ENCODE measurements around the gene BCL7A.
A peak's percentile ranks its signal among the peaks of the same experiment; 100 is the strongest.

The BCL7A gene

GRCh38 chr12:122059203-122059960, 37.7 kb downstream of the BCL7A start:
- Histone ChIP-seq H3K36me3 (ENCODE audit: insufficient read depth, low read length) (peaks cover 61% of the 10 kb centered on the region), H3K9me3 (ENCODE audit: insufficient read depth, low read depth, low read length) (no peaks in the 10 kb centered on the region), H3K4me3 (ENCODE audit: low read length) (no peak overlapping the region), H3K9ac (ENCODE audit: low read depth, low read length) (no peak overlapping the region), H3K4me1 (ENCODE audit: insufficient read depth, low read length) (peaks cover 15% of the 10 kb centered on the region), H3K27me3 (ENCODE audit: insufficient read depth, low read length) (no peaks in the 10 kb centered on the region), H3K27ac (ENCODE audit: low read depth, low read length) (no peak overlapping the region)
- WGBS, result 96% methylated on average over 28 of the region's 28 CpGs

GRCh38 chr12:122060081-122060501, 38.4 kb downstream of the BCL7A start:
- Histone ChIP-seq H3K9ac (ENCODE audit: low read depth, low read length) (no peak overlapping the region), H3K4me3 (ENCODE audit: low read length) (no peak overlapping the region), H3K27me3 (ENCODE audit: insufficient read depth, low read length) (no peaks in the 10 kb centered on the region), H3K27ac (ENCODE audit: low read depth, low read length) (no peak overlapping the region), H3K4me1 (ENCODE audit: insufficient read depth, low read length) (peaks cover 20% of the 10 kb centered on the region), H3K9me3 (ENCODE audit: insufficient read depth, low read depth, low read length) (no peaks in the 10 kb centered on the region), H3K36me3 (ENCODE audit: insufficient read depth, low read length) (peaks cover 55% of the 10 kb centered on the region)
- 89% methylated on average over 22 of the region's 22 CpGs for WGBS

- Histone ChIP-seq H3K36me3 (ENCODE audit: insufficient read depth, low read length) (peaks cover 44% of the 10 kb centered on the region), H3K9me3 (ENCODE audit: insufficient read depth, low read depth, low read length) (no peaks in the 10 kb centered on the region), H3K4me3 (ENCODE audit: low read length) (no peak overlapping the region), H3K27ac (ENCODE audit: low read depth, low read length) (no peak overlapping the region), H3K27me3 (ENCODE audit: insufficient read depth, low read length) (no peaks in the 10 kb centered on the region), H3K4me1 (ENCODE audit: insufficient read depth, low read length) (peaks cover 20% of the 10 kb centered on the region), H3K9ac (ENCODE audit: low read depth, low read length) (no peak overlapping the region)
- WGBS, result 96% methylated on average over 23 of the region's 23 CpGs
These were observed 39.6 kb downstream of the BCL7A start for GRCh38 chr12:122061253-122061652.

- Histone ChIP-seq H3K9me3 (ENCODE audit: insufficient read depth, low read depth, low read length) (no peaks in the 10 kb centered on the region), H3K9ac (ENCODE audit: low read depth, low read length) (no peak overlapping the region; the same call in 1 of the 2 replicates), H3K4me3 (ENCODE audit: low read length) (no peak overlapping the region), H3K27me3 (ENCODE audit: insufficient read depth, low read length) (no peaks in the 10 kb centered on the region), H3K4me1 (ENCODE audit: insufficient read depth, low read length) (peaks cover 20% of the 10 kb centered on the region), H3K27ac (ENCODE audit: low read depth, low read length) (peak overlapping the region; percentile 42; the same call in 1 of the 2 replicates), H3K36me3 (ENCODE audit: insufficient read depth, low read length) (peaks cover 28% of the 10 kb centered on the region)
- 50% methylated on average over 18 of the region's 19 CpGs for WGBS
These were observed 41.4 kb downstream of the BCL7A start for GRCh38 chr12:122062832-122063693.

- H3K9ac ChIP-seq (ENCODE audit: low read depth, low read length), result no peak overlapping the region
- no peak overlapping the region for H3K4me3 ChIP-seq (ENCODE audit: low read length)
- WGBS, result 34% methylated on average over 6 of the region's 6 CpGs
- H3K4me1 ChIP-seq (ENCODE audit: insufficient read depth, low read length), result peaks cover 20% of the 10 kb centered on the region
- H3K36me3 ChIP-seq (ENCODE audit: insufficient read depth, low read length), result peaks cover 30% of the 10 kb centered on the region
- no peaks in the 10 kb centered on the region for H3K9me3 ChIP-seq (ENCODE audit: insufficient read depth, low read depth, low read length)
- no peaks in the 10 kb centered on the region for H3K27me3 ChIP-seq (ENCODE audit: insufficient read depth, low read length)
- peak overlapping the region; percentile 42; the same call in 1 of the 2 replicates for H3K27ac ChIP-seq (ENCODE audit: low read depth, low read length)
These were observed 42.0 kb downstream of the BCL7A start for GRCh38 chr12:122063694-122064024.

GRCh38 chr12:122064025-122064777, 42.5 kb downstream of the BCL7A start:
- WGBS, result 28% methylated on average over 14 of the region's 14 CpGs
- Histone ChIP-seq H3K27ac (ENCODE audit: low read depth, low read length) (peak overlapping the region; percentile 42; the same call in 1 of the 2 replicates), H3K4me3 (ENCODE audit: low read length) (peak overlapping the region; percentile 44), H3K4me1 (ENCODE audit: insufficient read depth, low read length) (peaks cover 20% of the 10 kb centered on the region), H3K9me3 (ENCODE audit: insufficient read depth, low read depth, low read length) (no peaks in the 10 kb centered on the region), H3K36me3 (ENCODE audit: insufficient read depth, low read length) (peaks cover 25% of the 10 kb centered on the region), H3K27me3 (ENCODE audit: insufficient read depth, low read length) (no peaks in the 10 kb centered on the region), H3K9ac (ENCODE audit: low read depth, low read length) (peak overlapping the region; percentile 58)

GRCh38 chr12:122064780-122065588, 43.3 kb downstream of the BCL7A start:
- H3K36me3 ChIP-seq (ENCODE audit: insufficient read depth, low read length), result peaks cover 21% of the 10 kb centered on the region
- H3K4me1 ChIP-seq (ENCODE audit: insufficient read depth, low read length), result peaks cover 20% of the 10 kb centered on the region
- peak overlapping the region; percentile 58 for H3K9ac ChIP-seq (ENCODE audit: low read depth, low read length)
- no peaks in the 10 kb centered on the region for H3K27me3 ChIP-seq (ENCODE audit: insufficient read depth, low read length)
- H3K9me3 ChIP-seq (ENCODE audit: insufficient read depth, low read depth, low read length), result no peaks in the 10 kb centered on the region
- peak overlapping the region; percentile 44 for H3K4me3 ChIP-seq (ENCODE audit: low read length)
- 51% methylated on average over 16 of the region's 16 CpGs for WGBS
- 0 out of 2 replicates have a peak overlapping the region, but pooled peaks have one; percentile 2 for H3K27ac ChIP-seq (ENCODE audit: low read depth, low read length)

- no peak overlapping the region for H3K9ac ChIP-seq (ENCODE audit: low read depth, low read length)
- WGBS, result 95% methylated on average over 5 of the region's 5 CpGs
These were observed 45.9 kb downstream of the BCL7A start for GRCh38 chr12:122067548-122067947.

GRCh38 chr12:122067966-122068365, 46.3 kb downstream of the BCL7A start:
- no peaks in the 10 kb centered on the region for H3K27me3 ChIP-seq (ENCODE audit: insufficient read depth, low read length)
- H3K4me3 ChIP-seq (ENCODE audit: low read length), result no peak overlapping the region
- no peaks in the 10 kb centered on the region for H3K9me3 ChIP-seq (ENCODE audit: insufficient read depth, low read depth, low read length)
- peaks cover 7% of the 10 kb centered on the region for H3K36me3 ChIP-seq (ENCODE audit: insufficient read depth, low read length)
- 90% methylated on average over 13 of the region's 13 CpGs for WGBS
- H3K9ac ChIP-seq (ENCODE audit: low read depth, low read length), result no peak overlapping the region
- peaks cover 15% of the 10 kb centered on the region for H3K4me1 ChIP-seq (ENCODE audit: insufficient read depth, low read length)
- H3K27ac ChIP-seq (ENCODE audit: low read depth, low read length), result no peak overlapping the region

More at GRCh38 chr12:122067548-122067947, 45.9 kb downstream of the BCL7A start:
- no peaks in the 10 kb centered on the region for H3K27me3 ChIP-seq (ENCODE audit: insufficient read depth, low read length)
- peaks cover 20% of the 10 kb centered on the region for H3K4me1 ChIP-seq (ENCODE audit: insufficient read depth, low read length)
- no peak overlapping the region for H3K4me3 ChIP-seq (ENCODE audit: low read length)
- H3K27ac ChIP-seq (ENCODE audit: low read depth, low read length), result no peak overlapping the region
- no peaks in the 10 kb centered on the region for H3K9me3 ChIP-seq (ENCODE audit: insufficient read depth, low read depth, low read length)
- peaks cover 7% of the 10 kb centered on the region for H3K36me3 ChIP-seq (ENCODE audit: insufficient read depth, low read length)

Data from HUES64 (cell line).